Hepatocyte (in vitro differentiated cells): ENCODE data around the gene FMNL2. TPM values are rescaled to one million over a fixed set of nuclear protein-coding genes. Genes with fewer than 3 reads are reported as not detected.

Experiments used
- DNase-seq: peaks from one replicate; pipeline ENCODE4 v3.0.0-alpha.2; 2016; ENCODE audit warnings: low spot score
- H2AFZ ChIP-seq: fragments of 200-600 bp; sonication (generic); 2 replicates; pipeline ENCODE4 v1.6.0; 2016; ENCODE audit warnings: antibody characterized with exemption, mild to moderate bottlenecking
- H3K27ac ChIP-seq: fragments of 200-600 bp; sonication (generic); 2 replicates; pipeline ENCODE4 v1.5.1; 2016; ENCODE audit warnings: mild to moderate bottlenecking
- H3K27me3 ChIP-seq: fragments of 200-600 bp; sonication (generic); 2 replicates; pipeline ENCODE4 v1.6.1; 2016
- H3K36me3 ChIP-seq: fragments of 200-600 bp; sonication (generic); replicated peaks from 2 replicates; pipeline ENCODE4 v1.5.1; 2016; ENCODE audit warnings: low read depth; ENCODE audit not compliant: insufficient read depth
- H3K4me1 ChIP-seq: fragments of 200-600 bp; sonication (generic); 2 replicates; pipeline ENCODE4 v1.5.1; 2016; ENCODE audit warnings: mild to moderate bottlenecking, moderate library complexity; ENCODE audit not compliant: insufficient read depth
- H3K4me2 ChIP-seq: fragments of 200-600 bp; sonication (generic); 2 replicates; pipeline ENCODE4 v1.6.0; 2016
- H3K4me3 ChIP-seq: fragments of 200-600 bp; sonication (generic); 2 replicates; pipeline ENCODE4 v1.5.1; 2016; ENCODE audit warnings: mild to moderate bottlenecking
- H3K79me2 ChIP-seq: fragments of 200-600 bp; sonication (generic); 2 replicates; pipeline ENCODE4 v1.6.0; 2017; ENCODE audit warnings: mild to moderate bottlenecking
- H3K9me2 ChIP-seq: fragments of 200-600 bp; sonication (generic); replicated peaks from 2 replicates; pipeline ENCODE4 v1.6.0; 2017; ENCODE audit warnings: mild to moderate bottlenecking; ENCODE audit not compliant: insufficient read depth
- H3K9me3 ChIP-seq: fragments of 200-600 bp; sonication (generic); 2 replicates; pipeline ENCODE4 v1.5.1; 2016; ENCODE audit warnings: low read depth, mild to moderate bottlenecking
- H4K20me1 ChIP-seq: fragments of 200-600 bp; sonication (generic); 2 replicates; pipeline ENCODE4 v1.6.0; 2016; ENCODE audit warnings: mild to moderate bottlenecking; ENCODE audit not compliant: insufficient read depth, poor library complexity, severe bottlenecking
- CTCF ChIP-seq: fragments of 200-600 bp; sonication (generic); IDR thresholded peaks from 2 replicates; pipeline ENCODE4 v1.5.1; 2016; ENCODE audit warnings: antibody characterized with exemption, mild to moderate bottlenecking; ENCODE audit not compliant: poor library complexity
- EZH2 ChIP-seq: fragments of 200-600 bp; sonication (generic); IDR thresholded peaks from 2 replicates; pipeline ENCODE4 v1.6.1; 2016; ENCODE audit warnings: antibody characterized with exemption, mild to moderate bottlenecking, borderline replicate concordance
- EZH2phosphoT487 ChIP-seq: fragments of 200-600 bp; sonication (generic); IDR thresholded peaks from one replicate; pipeline ENCODE4 v1.6.1; 2018; ENCODE audit warnings: antibody characterized with exemption, mild to moderate bottlenecking, low read depth, moderate library complexity; ENCODE audit not compliant: unreplicated experiment, severe bottlenecking
- WGBS: methylation state at CpG from one replicate; pipeline ENCODE4 v1.1.6; 2016; ENCODE audit warnings: low lambda C conversion rate; ENCODE audit errors: missing lambda C conversion rate; 5-methylcytosine and 5-hydroxymethylcytosine counted together
- polyA plus RNA-seq: library from polyadenylated mRNA; unstranded; fragments of >200 nt; fragmentation: Nextera tagmentation; extraction: Ambion mirVana; gene quantifications from 2 replicates; pipeline ENCODE4 v1.2.1, GENCODE V29; 2016
- total RNA-seq: library from RNA; depleted of rRNA; stranded (reverse); fragments of >200 nt; gene quantifications from 2 replicates; pipeline ENCODE4 v1.2.3, GENCODE V29; 2014

FMNL2 gene
- total and polyA plus RNA-seq, 2 experiments from 2014 or later, result 11.7 to 53.6 TPM

- DNase-seq, result no peak
- WGBS, result 96% methylated on average over 7 of the region's 7 CpGs
- peaks cover 44% of the 10 kb centered on the region for H3K4me1 ChIP-seq
- H3K4me3 ChIP-seq, result no peak overlapping the region
- H3K4me2 ChIP-seq, result no peak overlapping the region
- H3K9me2 ChIP-seq, result no peaks in the 10 kb centered on the region
- no peaks in the 10 kb centered on the region for H3K9me3 ChIP-seq
- no peaks in the 10 kb centered on the region for H4K20me1 ChIP-seq
- no peak overlapping the region for H2AFZ ChIP-seq
- no peaks in the 10 kb centered on the region for H3K27me3 ChIP-seq
- TF ChIP-seq EZH2 (no peak), CTCF (no peak), EZH2phosphoT487 (no peak)
- no peaks in the 10 kb centered on the region for H3K36me3 ChIP-seq
- H3K79me2 ChIP-seq, result peaks cover 88% of the 10 kb centered on the region
- no peak overlapping the region for H3K27ac ChIP-seq
These were observed 130.0 kb downstream of the FMNL2 start for GRCh38 chr2:152464851-152465470.

GRCh38 chr2:152465541-152465940 lies 130.6 kb downstream of the FMNL2 start:
- 52% methylated on average over 3 of the region's 3 CpGs for WGBS
- H3K79me2 ChIP-seq, result peaks cover 88% of the 10 kb centered on the region

GRCh38 chr2:152466041-152466440 lies 131.1 kb downstream of the FMNL2 start:
- Histone ChIP-seq H3K79me2 (peaks cover 89% of the 10 kb centered on the region), H3K4me1 (peaks cover 49% of the 10 kb centered on the region), H3K36me3 (no peaks in the 10 kb centered on the region), H3K9me2 (no peaks in the 10 kb centered on the region), H2AFZ (no peak overlapping the region), H3K27me3 (no peaks in the 10 kb centered on the region), H3K9me3 (no peaks in the 10 kb centered on the region), H3K27ac (peak overlapping the region; percentile 83), H4K20me1 (no peaks in the 10 kb centered on the region), H3K4me2 (peak overlapping the region; percentile 56), H3K4me3 (no peak overlapping the region)
- peak; percentile 66 for DNase-seq
- TF ChIP-seq CTCF, result no peak
- TF ChIP-seq EZH2, result no peak
- TF ChIP-seq EZH2phosphoT487, result no peak
- WGBS, result 47% methylated on average over 6 of the region's 6 CpGs

More at GRCh38 chr2:152465541-152465940, 130.6 kb downstream of the FMNL2 start:
- H3K9me3 ChIP-seq, result no peaks in the 10 kb centered on the region
- TF ChIP-seq EZH2phosphoT487, result no peak
- TF ChIP-seq CTCF, result no peak
- no peak for TF ChIP-seq EZH2
- no peak overlapping the region for H2AFZ ChIP-seq
- peak overlapping the region; percentile 56 for H3K4me2 ChIP-seq
- H3K4me1 ChIP-seq, result peaks cover 44% of the 10 kb centered on the region
- peak overlapping the region; percentile 83 for H3K27ac ChIP-seq
- H3K27me3 ChIP-seq, result no peaks in the 10 kb centered on the region
- no peaks in the 10 kb centered on the region for H4K20me1 ChIP-seq
- no peak overlapping the region for H3K4me3 ChIP-seq
- DNase-seq, result no peak
- H3K36me3 ChIP-seq, result no peaks in the 10 kb centered on the region
- no peaks in the 10 kb centered on the region for H3K9me2 ChIP-seq
